Measurements from ENCODE around the gene PSMD11. TPM values are rescaled to one million over a fixed set of nuclear protein-coding genes. Genes with fewer than 3 reads are reported as not detected.

The PSMD11 gene
- total RNA-seq, 1 experiment from 2014 or later = 123 TPM

DNA sequence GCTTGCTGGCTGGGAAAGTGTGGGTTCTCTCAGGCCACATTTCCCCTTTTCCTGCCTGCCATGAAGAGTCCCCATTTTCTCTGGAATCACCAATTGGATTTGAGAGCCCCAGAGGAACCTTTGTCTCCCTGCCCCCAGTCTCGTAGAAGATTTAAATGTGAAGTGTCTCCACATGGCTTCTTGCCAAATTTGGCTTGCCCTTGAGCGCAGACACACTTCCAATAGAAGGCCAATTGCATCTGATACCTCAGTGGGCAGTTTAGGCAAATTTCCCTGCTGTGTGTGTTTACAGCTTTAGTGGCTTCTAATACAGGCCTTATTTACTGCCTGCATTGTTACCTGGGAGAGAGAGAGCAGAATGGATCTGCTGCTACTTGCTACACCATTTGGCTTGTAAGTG is 72.1 kb downstream of the PSMD11 start:
- ChIA-PET POLR2A (no interaction called here), CTCF (interaction anchor here (1.1 kb wide), 1 partner anchor 53 kb away, joined by 4 read pairs; no protein-coding TSS in a partner anchor)
- BruUV-seq (replicated peaks) = no TSS peak
- no peak for DNase-seq (ENCODE audit: unreplicated experiment)
- Mint-ChIP-seq H3K4me1 (ENCODE audit: insufficient read depth, unreplicated experiment) (peaks cover 6% of the 10 kb centered on the region), H3K4me3 (ENCODE audit: unreplicated experiment) (no peak overlapping the region), H3K27ac (ENCODE audit: low read depth, unreplicated experiment) (no peak overlapping the region), H3K9me3 (ENCODE audit: unreplicated experiment) (no peaks in the 10 kb centered on the region), H3K27me3 (ENCODE audit: insufficient read depth, unreplicated experiment) (no peaks in the 10 kb centered on the region), H3K36me3 (ENCODE audit: insufficient read depth, unreplicated experiment) (no peaks in the 10 kb centered on the region)
- TF ChIP-seq, protein P1, sequence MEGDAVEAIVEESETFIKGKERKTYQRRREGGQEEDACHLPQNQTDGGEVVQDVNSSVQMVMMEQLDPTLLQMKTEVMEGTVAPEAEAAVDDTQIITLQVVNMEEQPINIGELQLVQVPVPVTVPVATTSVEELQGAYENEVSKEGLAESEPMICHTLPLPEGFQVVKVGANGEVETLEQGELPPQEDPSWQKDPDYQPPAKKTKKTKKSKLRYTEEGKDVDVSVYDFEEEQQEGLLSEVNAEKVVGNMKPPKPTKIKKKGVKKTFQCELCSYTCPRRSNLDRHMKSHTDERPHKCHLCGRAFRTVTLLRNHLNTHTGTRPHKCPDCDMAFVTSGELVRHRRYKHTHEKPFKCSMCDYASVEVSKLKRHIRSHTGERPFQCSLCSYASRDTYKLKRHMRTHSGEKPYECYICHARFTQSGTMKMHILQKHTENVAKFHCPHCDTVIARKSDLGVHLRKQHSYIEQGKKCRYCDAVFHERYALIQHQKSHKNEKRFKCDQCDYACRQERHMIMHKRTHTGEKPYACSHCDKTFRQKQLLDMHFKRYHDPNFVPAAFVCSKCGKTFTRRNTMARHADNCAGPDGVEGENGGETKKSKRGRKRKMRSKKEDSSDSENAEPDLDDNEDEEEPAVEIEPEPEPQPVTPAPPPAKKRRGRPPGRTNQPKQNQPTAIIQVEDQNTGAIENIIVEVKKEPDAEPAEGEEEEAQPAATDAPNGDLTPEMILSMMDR (IDR thresholded peaks at IDR 0.05; ENCODE audit: unreplicated experiment) = no peak
- intact Hi-C loops (cut with micrococcal nuclease) = no loop called here

DNA sequence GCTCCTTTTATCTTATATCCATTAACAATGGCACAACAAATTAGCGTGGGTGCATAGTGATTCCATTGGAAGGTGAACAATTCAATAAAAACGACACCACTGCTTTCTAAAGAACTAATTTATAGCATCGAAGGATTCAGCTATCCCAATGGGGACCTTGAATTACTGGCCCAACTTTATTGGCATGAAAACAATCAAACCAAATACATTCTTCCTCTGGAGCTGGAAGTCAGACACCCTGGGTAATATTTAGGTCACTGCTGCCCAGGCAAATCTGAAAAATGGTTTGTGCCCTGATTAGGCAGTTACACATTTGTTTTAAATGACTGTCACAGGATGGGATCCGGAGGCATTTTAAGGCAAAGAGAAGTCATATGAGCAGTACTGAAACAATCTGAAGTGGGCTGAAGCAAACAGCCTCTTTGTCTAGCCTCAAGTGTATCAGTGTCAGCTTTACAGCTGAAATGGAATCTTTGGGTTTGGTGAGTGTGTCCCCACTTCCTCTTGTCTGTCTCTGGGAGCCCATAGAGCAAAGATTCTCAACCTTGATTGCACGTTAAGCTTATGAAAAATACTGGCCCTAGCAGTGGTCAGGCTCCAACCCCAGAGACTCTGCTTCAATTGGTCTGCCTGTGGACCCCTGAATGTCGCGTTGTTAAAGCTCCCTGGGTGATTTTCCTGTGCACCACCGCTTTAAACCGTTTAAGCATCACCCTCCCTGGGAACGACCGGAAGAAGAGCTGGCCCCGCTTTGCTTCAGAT is 72.8 kb downstream of the PSMD11 start:
- H3K27ac Mint-ChIP-seq (ENCODE audit: low read depth, unreplicated experiment) = no peak overlapping the region
- H3K4me1 Mint-ChIP-seq (ENCODE audit: insufficient read depth, unreplicated experiment) = peaks cover 6% of the 10 kb centered on the region
- CTCF ChIA-PET = no interaction called here
- DNase-seq (ENCODE audit: unreplicated experiment) = no peak
- no peaks in the 10 kb centered on the region for H3K9me3 Mint-ChIP-seq (ENCODE audit: unreplicated experiment)
- BruUV-seq (replicated peaks) = no TSS peak
- TF ChIP-seq, protein P1 (IDR thresholded peaks at IDR 0.05; ENCODE audit: unreplicated experiment) = no peak
- intact Hi-C loops (cut with micrococcal nuclease) = no loop called here
- no peaks in the 10 kb centered on the region for H3K27me3 Mint-ChIP-seq (ENCODE audit: insufficient read depth, unreplicated experiment)
- H3K4me3 Mint-ChIP-seq (ENCODE audit: unreplicated experiment) = no peak overlapping the region
- H3K36me3 Mint-ChIP-seq (ENCODE audit: insufficient read depth, unreplicated experiment) = no peaks in the 10 kb centered on the region
- POLR2A ChIA-PET = no interaction called here

DNA sequence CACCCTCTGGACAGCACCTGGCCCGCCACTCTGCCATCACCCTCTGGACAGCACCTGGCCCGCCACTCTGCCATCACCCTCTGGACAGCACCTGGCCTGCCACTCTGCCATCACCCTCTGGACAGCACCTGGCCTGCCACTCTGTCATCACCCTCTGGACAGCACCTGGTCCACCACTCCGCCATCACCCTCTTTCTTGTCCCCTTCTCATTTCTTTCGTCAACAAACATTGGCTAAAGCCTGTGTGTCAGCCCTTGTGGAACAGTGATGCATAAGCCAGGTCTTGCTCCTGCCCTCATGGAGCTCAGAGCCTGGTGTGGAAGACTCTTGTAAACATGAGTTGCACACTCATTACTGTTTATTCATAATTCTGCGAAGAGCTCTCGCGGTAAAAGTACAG is 73.7 kb downstream of the PSMD11 start:
- Mint-ChIP-seq H3K36me3 (ENCODE audit: insufficient read depth, unreplicated experiment) (no peaks in the 10 kb centered on the region), H3K27ac (ENCODE audit: low read depth, unreplicated experiment) (no peak overlapping the region), H3K9me3 (ENCODE audit: unreplicated experiment) (no peaks in the 10 kb centered on the region), H3K4me1 (ENCODE audit: insufficient read depth, unreplicated experiment) (peaks cover 6% of the 10 kb centered on the region), H3K27me3 (ENCODE audit: insufficient read depth, unreplicated experiment) (no peaks in the 10 kb centered on the region), H3K4me3 (ENCODE audit: unreplicated experiment) (no peak overlapping the region)
- CTCF ChIA-PET = interaction anchor here (0.7 kb wide), 1 partner anchor 10 kb away, joined by 3 read pairs; no protein-coding TSS in a partner anchor
- no peak for DNase-seq (ENCODE audit: unreplicated experiment)
- POLR2A ChIA-PET = interaction anchor here (0.7 kb wide), 1 partner anchor 9 kb away, joined by 3 read pairs; no protein-coding TSS in a partner anchor
- no TSS peak for BruUV-seq (replicated peaks)
- intact Hi-C loops (cut with micrococcal nuclease) = no loop called here
- TF ChIP-seq, protein P1 (IDR thresholded peaks at IDR 0.05; ENCODE audit: unreplicated experiment) = no peak

DNA sequence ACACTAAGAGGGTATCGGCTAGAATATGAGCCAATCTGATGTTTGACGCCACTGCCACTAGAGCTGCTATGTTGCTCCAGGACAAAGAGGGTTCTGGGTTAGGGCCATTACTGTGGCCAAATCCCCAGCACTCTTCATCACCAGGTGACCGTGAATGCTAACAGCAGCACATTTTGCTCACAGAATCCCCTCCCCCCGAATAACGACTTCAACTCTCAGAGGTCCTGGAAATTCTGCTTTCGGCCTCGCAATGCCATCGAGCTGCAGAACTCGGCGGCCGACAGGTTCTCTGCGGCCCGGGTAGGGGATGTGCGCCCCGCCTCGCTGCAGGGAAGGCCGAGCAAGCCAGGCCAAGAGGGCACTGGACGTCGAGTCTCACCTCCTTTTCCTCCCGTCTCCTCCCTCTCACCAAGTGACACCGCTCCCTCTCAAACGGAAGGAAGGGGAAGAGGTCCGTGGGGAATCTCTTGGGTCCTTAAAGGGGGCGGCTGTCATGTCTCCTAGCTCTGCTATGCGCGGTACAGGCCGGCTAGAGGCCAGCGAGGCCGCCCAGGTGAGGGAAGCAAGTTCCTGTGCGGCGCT is 74.4 kb downstream of the PSMD11 start:
- ChIA-PET POLR2A (interaction anchor here (0.7 kb wide), 1 partner anchor 10 kb away, joined by 3 read pairs; no protein-coding TSS in a partner anchor), CTCF (interaction anchor here (0.7 kb wide), 1 partner anchor 9 kb away, joined by 3 read pairs; no protein-coding TSS in a partner anchor)
- Mint-ChIP-seq H3K27ac (ENCODE audit: low read depth, unreplicated experiment) (no peak overlapping the region), H3K4me3 (ENCODE audit: unreplicated experiment) (peak overlapping the region; percentile 61), H3K27me3 (ENCODE audit: insufficient read depth, unreplicated experiment) (no peaks in the 10 kb centered on the region), H3K4me1 (ENCODE audit: insufficient read depth, unreplicated experiment) (peaks cover 6% of the 10 kb centered on the region), H3K9me3 (ENCODE audit: unreplicated experiment) (no peaks in the 10 kb centered on the region), H3K36me3 (ENCODE audit: insufficient read depth, unreplicated experiment) (no peaks in the 10 kb centered on the region)
- no TSS peak for BruUV-seq (replicated peaks)
- TF ChIP-seq, protein P1 (IDR thresholded peaks at IDR 0.05; ENCODE audit: unreplicated experiment) = no peak
- DNase-seq (ENCODE audit: unreplicated experiment) = no peak
- intact Hi-C loops (cut with micrococcal nuclease) = no loop called here

Data from MCF 10A (cell line).